Upper lobe of left lung (tissue), 4 donors: ENCODE measurements around the gene ALX4.

Experiments
- CTCF ChIP-seq, 6 experiments: fragments of 450-650 bp in 4 of 6; fragments of 200-600 bp in 2 of 6; sonication (generic) in 2 of 6; IDR thresholded peaks; one replicate each; pipeline ENCODE4 v1.5.1; 2016 to 2019; ENCODE audit warnings: antibody characterized with exemption in 6 of 6
- POLR2A ChIP-seq, 4 donors: fragments of 450-650 bp; IDR thresholded peaks; one replicate each; pipeline ENCODE4 v1.5.1; 2016 to 2017; ENCODE audit warnings: antibody characterized with exemption in 4 of 4, mild to moderate bottlenecking in 2 of 4

DNA sequence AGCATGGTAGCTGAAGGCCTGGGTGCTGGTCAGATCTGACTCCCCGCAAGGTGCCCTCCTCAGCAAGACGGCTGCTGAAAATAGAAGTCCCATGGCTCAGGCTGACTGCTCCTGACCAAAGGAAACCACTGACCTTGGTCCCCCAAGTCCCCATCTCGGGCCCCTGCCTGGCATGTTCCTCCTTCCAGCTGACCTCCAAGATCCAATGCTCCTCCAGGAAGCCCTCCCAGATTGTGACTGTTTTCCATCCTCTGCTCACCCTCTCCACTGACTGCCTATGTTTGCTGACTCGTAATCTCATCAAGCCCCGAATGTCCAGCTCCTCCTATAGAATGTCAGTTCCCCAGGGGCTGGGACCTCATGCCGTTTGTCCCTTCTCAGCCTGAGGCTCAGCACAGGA lies 30.5 kb downstream of the ALX4 start:
- TF ChIP-seq CTCF (IDR thresholded peaks at IDR 0.05) (no peak), POLR2A (IDR thresholded peaks at IDR 0.05) (no peak)
